GM13976 (cell line): ENCODE measurements around the gene AR.

ENCODE experiments used
- DNase-seq: peaks from one replicate; pipeline ENCODE4 v3.0.0; 2012; ENCODE audit warnings: low spot score
- in situ Hi-C: fragments of 300-500 bp; cut with MboI; formaldehyde crosslinking; loops from one replicate; pipeline ENCODE4 v1.12.0; 2022; ENCODE audit warnings: low sequenced_read_pairs, mixed read lengths, inconsistent platforms; ENCODE audit not compliant: unreplicated experiment
- TF ChIP-seq, protein P1 (sequence below): IDR thresholded peaks from 2 replicates; pipeline ENCODE4 v1.5.1; 2012; ENCODE audit warnings: borderline replicate concordance, mild to moderate bottlenecking; ENCODE audit not compliant: insufficient read depth; ENCODE audit errors: extremely low read depth, missing control alignments, control extremely low read depth

Gene AR

GRCh38 chrX:67583171-67583570 lies 39.4 kb downstream of the AR start:
- no peak for DNase-seq
- TF ChIP-seq, protein P1, sequence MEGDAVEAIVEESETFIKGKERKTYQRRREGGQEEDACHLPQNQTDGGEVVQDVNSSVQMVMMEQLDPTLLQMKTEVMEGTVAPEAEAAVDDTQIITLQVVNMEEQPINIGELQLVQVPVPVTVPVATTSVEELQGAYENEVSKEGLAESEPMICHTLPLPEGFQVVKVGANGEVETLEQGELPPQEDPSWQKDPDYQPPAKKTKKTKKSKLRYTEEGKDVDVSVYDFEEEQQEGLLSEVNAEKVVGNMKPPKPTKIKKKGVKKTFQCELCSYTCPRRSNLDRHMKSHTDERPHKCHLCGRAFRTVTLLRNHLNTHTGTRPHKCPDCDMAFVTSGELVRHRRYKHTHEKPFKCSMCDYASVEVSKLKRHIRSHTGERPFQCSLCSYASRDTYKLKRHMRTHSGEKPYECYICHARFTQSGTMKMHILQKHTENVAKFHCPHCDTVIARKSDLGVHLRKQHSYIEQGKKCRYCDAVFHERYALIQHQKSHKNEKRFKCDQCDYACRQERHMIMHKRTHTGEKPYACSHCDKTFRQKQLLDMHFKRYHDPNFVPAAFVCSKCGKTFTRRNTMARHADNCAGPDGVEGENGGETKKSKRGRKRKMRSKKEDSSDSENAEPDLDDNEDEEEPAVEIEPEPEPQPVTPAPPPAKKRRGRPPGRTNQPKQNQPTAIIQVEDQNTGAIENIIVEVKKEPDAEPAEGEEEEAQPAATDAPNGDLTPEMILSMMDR: no peak
- in situ Hi-C loops: no loop called here

DNA sequence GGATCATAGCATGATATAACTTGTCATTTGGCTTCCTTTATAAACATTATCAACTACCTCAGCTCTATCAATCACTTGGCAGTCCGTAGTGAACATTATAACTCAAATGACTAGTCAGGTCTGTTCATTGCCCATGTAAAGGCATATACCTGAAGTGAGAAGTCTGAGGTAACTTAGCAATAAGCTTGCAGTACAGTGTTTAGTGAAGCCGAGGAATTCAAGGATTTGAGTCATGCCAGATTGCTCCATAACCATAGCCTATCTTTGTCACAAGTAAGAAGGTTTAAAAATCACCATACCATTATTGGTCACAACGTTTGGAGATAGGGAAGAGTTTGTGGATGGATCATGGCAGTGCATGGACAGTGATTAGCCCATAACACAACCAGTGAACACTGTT lies 41.6 kb downstream of the AR start:
- in situ Hi-C loops: no loop called here
- TF ChIP-seq, protein P1: no peak
- DNase-seq: no peak

GRCh38 chrX:67587946-67588624 lies 44.3 kb downstream of the AR start:
- no peak for DNase-seq
- in situ Hi-C loops: no loop called here
- TF ChIP-seq, protein P1: no peak

DNA sequence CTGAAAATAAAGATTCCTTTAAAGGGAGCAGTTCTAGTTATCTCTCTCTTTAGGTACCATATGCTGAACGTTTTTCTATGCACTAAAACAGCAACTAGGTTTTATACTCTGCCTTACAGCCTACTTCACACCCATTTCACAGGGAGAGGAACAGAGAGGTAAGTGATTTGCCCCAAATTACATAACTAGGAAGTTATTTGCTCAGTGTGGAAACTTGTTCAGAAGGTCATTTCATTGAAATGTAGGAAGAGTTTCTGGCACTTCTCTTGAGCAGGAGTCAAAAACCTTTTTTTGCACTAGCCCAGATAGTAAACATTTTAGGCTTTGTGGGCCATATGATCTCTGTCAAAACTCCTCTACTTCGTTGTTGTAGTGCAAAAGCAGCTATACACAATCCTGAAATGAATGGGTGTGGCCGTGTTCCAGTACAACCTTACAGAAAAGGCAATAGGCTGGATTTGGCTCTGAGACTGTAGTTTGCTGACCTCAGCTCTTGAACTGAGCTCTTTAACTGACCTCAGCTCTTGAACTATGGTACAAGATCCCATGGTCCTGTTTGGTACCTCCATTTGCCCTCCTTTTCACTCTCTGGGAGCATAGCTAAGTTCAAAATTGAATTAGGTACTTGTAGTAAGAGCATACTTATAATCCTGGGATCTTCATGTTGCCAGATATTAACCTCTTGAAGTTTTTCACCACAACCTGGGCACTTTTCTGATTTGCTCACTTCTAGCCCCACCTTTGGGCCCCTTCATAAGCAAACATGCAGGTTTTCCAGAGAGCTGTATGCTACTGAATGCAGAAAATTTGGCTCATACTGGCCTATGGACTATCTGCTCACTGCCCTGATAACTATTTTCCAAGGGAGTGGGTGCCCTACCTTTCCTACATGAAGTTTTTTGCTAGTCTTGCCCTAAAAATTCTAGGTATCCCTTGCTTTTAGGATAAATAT lies 53.3 kb downstream of the AR start:
- TF ChIP-seq, protein P1: no peak
- in situ Hi-C loops: no loop called here

DNA sequence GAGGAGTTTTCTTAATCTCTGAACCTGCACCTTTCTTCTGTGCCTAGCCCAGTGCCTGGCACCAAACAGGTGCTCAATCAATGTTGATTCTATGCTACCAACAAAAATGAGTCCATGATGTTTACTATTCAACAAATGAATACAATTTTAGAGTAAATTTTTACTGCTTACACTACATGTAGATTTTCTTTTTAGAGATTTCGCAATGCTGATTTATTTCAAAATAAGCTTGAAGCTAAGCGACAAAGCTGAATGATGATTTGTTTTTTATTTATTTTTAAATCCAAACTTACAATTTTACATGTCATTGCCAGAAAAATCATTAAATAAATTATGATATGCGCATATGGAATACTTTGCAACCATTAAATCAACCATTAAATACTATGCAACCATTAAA lies 55.7 kb downstream of the AR start:
- in situ Hi-C loops: no loop called here
- TF ChIP-seq, protein P1: no peak
- no peak for DNase-seq

More for the DNA sequence above, 53.3 kb downstream of the AR start:
- no peak for DNase-seq

- no peak for DNase-seq
- in situ Hi-C loops: no loop called here
- TF ChIP-seq, protein P1: no peak
Observed at GRCh38 chrX:67601771-67602170, 58.0 kb downstream of the AR start.
